Gastroesophageal sphincter (tissue), 3 donors: ENCODE measurements around the gene CBX7.

Experiments
- EP300 ChIP-seq: sonication (generic); formaldehyde crosslinking; IDR thresholded peaks from one replicate; pipeline ENCODE4 v1.6.1; 2017; ENCODE audit warnings: antibody characterized with exemption, mild to moderate bottlenecking
- POLR2A ChIP-seq, 2 donors: fragments of 450-650 bp; IDR thresholded peaks; one replicate each; pipeline ENCODE4 v1.6.1; 2017; ENCODE audit warnings: antibody characterized with exemption in 2 of 2, mild to moderate bottlenecking in 2 of 2, moderate library complexity in 1 of 2
- POLR2AphosphoS5 ChIP-seq: sonication (generic); formaldehyde crosslinking; IDR thresholded peaks from one replicate; pipeline ENCODE4 v1.6.1; 2017; ENCODE audit warnings: antibody characterized with exemption
- TF ChIP-seq, protein P1 (sequence below), 4 experiments: fragments of 200-600 bp in 2 of 4; fragments of 450-650 bp in 2 of 4; sonication (generic) in 1 of 4; IDR thresholded peaks; one replicate each; pipeline ENCODE4 v1.5.1; 2017 to 2019; ENCODE audit warnings: antibody characterized with exemption in 4 of 4, mild to moderate bottlenecking in 2 of 4, moderate library complexity in 2 of 4

DNA sequence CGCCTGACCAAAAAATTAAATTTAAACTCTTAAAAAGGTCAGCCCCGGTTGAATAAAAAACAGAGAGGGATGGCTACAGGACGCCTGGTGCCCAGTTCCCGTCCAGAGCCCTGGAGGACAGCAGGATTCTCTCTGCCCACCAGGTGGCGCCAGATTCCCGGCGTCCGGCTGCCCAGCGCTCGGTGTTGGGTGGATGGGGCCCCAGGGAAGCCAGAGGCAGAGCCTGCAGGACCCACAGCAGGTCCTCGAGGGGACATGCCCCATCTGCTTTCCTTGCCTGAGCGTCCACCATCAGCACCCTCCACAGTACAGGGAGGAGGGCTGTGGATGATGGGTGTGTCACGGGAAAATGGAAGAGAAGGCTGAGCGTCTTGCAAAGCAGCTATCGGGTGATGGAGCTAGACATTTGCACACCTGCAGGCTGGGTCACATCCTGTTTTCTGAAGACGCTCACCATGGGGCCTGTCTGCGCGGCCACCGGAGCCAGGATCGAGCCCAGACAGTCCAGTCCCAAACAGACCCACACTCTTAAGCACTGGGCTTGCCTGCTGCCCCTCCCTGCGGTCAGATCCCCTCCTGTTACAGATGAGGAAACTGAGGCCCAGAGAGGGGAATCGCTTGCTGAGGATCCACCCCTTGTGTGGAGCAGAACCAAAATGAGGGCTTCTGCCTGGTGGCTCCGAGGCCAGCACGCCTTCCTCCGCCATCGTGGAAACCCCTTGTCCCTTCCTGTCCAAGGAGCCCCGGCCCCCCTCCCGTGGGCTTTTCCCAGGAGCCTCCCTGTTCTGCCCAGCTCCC lies 18.5 kb upstream of the CBX7 start:
- no peak for TF ChIP-seq EP300
- TF ChIP-seq POLR2A (IDR thresholded peaks at IDR 0.05) = no peak
- TF ChIP-seq, protein P1, sequence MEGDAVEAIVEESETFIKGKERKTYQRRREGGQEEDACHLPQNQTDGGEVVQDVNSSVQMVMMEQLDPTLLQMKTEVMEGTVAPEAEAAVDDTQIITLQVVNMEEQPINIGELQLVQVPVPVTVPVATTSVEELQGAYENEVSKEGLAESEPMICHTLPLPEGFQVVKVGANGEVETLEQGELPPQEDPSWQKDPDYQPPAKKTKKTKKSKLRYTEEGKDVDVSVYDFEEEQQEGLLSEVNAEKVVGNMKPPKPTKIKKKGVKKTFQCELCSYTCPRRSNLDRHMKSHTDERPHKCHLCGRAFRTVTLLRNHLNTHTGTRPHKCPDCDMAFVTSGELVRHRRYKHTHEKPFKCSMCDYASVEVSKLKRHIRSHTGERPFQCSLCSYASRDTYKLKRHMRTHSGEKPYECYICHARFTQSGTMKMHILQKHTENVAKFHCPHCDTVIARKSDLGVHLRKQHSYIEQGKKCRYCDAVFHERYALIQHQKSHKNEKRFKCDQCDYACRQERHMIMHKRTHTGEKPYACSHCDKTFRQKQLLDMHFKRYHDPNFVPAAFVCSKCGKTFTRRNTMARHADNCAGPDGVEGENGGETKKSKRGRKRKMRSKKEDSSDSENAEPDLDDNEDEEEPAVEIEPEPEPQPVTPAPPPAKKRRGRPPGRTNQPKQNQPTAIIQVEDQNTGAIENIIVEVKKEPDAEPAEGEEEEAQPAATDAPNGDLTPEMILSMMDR (IDR thresholded peaks at IDR 0.05) = peak in 3 of 4 experiments; percentile 94 to 99 (median 97)
- TF ChIP-seq POLR2AphosphoS5 = peak; percentile 34
